ENCODE results near the gene MRPL55. TPM values are rescaled to one million over a fixed set of nuclear protein-coding genes. Genes with fewer than 3 reads are reported as not detected.
"Not testable (repeated sequence)": the region's sequence is repeated elsewhere in the genome, so short reads cannot be mapped to it uniquely, and the experiment has no call there.

Gene MRPL55
- polyA plus RNA-seq, 3 donors from 2014 or later = 125 to 230 (median 129) TPM

- Mint-ChIP-seq H3K27ac (no peak overlapping the region), H3K4me3 (no peak overlapping the region), H3K4me1 (no peaks in the 10 kb centered on the region), H3K9me3 (no peaks in the 10 kb centered on the region), H3K27me3 (ENCODE audit: low read depth in 3 of 3) (peaks cover 0 to 5% (median 2%) of the 10 kb centered on the region in 3 donors), H3K36me3 (no peaks in the 10 kb centered on the region)
- no peak for DNase-seq
These were observed 14.4 kb upstream of the MRPL55 start for GRCh38 chr1:228123505-228123904.

DNA sequence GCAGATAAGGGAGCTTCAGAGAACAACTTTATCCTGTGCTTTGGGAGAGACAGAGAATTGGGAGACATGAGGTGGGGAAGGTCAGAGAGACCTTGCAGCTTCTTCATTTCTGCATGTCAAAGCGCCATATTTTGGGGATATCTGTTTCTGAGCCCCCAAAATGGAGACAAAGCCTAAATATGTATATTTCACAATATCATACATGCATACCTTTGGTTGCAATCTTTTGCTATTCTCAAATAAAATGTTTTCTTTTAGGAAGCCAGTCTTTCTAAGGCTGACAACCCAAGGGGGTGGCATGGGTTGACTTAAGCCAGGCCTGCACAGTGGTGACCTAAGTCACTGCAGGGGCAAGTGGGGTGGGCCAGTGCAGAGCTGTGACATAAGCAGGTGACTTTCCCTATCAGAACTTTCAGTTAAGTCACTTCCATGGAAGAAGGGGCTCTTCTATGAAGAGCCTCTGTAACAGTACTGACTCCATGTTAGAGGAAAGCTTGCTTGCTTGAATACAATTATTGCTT is 13.9 kb upstream of the MRPL55 start:
- peaks cover 2 to 5% (median 2%) of the 10 kb centered on the region in 3 donors for H3K27me3 Mint-ChIP-seq (ENCODE audit: low read depth in 3 of 3)
- no peaks in the 10 kb centered on the region for H3K36me3 Mint-ChIP-seq
- no peak overlapping the region for H3K4me3 Mint-ChIP-seq
- H3K27ac Mint-ChIP-seq = no peak overlapping the region
- H3K4me1 Mint-ChIP-seq = no peaks in the 10 kb centered on the region
- no peaks in the 10 kb centered on the region for H3K9me3 Mint-ChIP-seq
- no peak for DNase-seq

GRCh38 chr1:228120857-228121489 is 11.9 kb upstream of the MRPL55 start:
- no peaks in the 10 kb centered on the region for H3K4me1 Mint-ChIP-seq
- no peak for DNase-seq
- no peaks in the 10 kb centered on the region for H3K36me3 Mint-ChIP-seq
- no peaks in the 10 kb centered on the region for H3K9me3 Mint-ChIP-seq
- peaks cover 0 to 5% (median 2%) of the 10 kb centered on the region in 3 donors for H3K27me3 Mint-ChIP-seq (ENCODE audit: low read depth in 3 of 3)
- no peak overlapping the region for H3K4me3 Mint-ChIP-seq
- H3K27ac Mint-ChIP-seq = peak overlapping the region in 1 of 6 donors; percentile 16

DNA sequence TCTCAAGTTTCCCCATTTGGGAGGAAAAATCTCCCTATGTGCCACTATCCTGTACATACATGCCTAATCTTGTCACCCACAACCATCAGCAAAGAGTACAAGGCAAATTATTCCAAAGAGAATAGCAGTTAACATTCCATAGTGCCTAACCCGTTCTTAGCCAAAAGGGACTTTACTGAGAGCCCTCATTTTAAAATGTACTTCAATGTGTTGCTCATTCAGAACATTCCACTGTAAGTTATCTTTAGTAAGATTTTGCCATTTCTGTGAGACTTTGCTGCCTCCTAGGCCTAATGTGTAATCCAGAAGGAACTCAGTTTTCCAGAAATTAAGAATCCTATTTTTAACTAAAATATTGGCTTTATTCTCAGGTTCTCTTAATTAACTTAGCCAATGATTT is 11.3 kb upstream of the MRPL55 start:
- Mint-ChIP-seq H3K27me3 (ENCODE audit: low read depth in 3 of 3) (peaks cover 0 to 5% (median 2%) of the 10 kb centered on the region in 3 donors), H3K4me3 (no peak overlapping the region), H3K36me3 (no peaks in the 10 kb centered on the region), H3K9me3 (no peaks in the 10 kb centered on the region), H3K27ac (peak overlapping the region in 1 of 6 donors; percentile 16), H3K4me1 (no peaks in the 10 kb centered on the region)
- no peak for DNase-seq

DNA sequence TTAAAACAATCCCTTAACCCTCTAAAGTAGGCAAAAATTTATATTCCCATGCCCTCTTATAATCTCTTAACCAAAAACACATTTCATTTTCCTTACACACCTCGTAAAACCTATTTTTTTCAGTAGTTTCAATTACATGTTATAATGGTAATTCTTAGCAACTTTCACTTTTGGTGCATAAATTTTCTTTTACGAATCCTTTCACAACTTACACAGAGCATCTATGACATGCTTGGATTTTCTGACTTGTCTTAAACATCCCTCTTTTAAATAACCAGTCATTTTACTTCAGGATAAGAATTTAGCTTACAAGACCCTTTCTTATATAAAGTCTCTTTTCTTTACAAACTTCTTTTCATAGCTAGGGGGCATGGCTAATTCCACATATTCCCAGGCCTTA is 8.9 kb upstream of the MRPL55 start:
- H3K9me3 Mint-ChIP-seq = no peaks in the 10 kb centered on the region

GRCh38 chr1:228117335-228117734 is 8.2 kb upstream of the MRPL55 start:
- H3K4me1 Mint-ChIP-seq = no peaks in the 10 kb centered on the region
- no peak for DNase-seq
- H3K27ac Mint-ChIP-seq = no peak overlapping the region
- H3K27me3 Mint-ChIP-seq (ENCODE audit: low read depth in 3 of 3) = peaks cover 0 to 5% (median 2%) of the 10 kb centered on the region in 3 donors
- no peaks in the 10 kb centered on the region for H3K36me3 Mint-ChIP-seq
- no peaks in the 10 kb centered on the region for H3K9me3 Mint-ChIP-seq
- H3K4me3 Mint-ChIP-seq = no peak overlapping the region

More for the DNA sequence above, 8.9 kb upstream of the MRPL55 start:
- Mint-ChIP-seq H3K36me3 (no peaks in the 10 kb centered on the region), H3K27ac (no peak overlapping the region), H3K4me3 (no peak overlapping the region), H3K4me1 (no peaks in the 10 kb centered on the region), H3K27me3 (ENCODE audit: low read depth in 3 of 3) (peaks cover 0 to 5% (median 2%) of the 10 kb centered on the region in 3 donors)
- no peak for DNase-seq

- Mint-ChIP-seq H3K27ac (no peak overlapping the region), H3K4me1 (peaks cover 4 to 5% of the 10 kb centered on the region in 2 donors), H3K36me3 (no peaks in the 10 kb centered on the region), H3K4me3 (no peak overlapping the region), H3K9me3 (no peaks in the 10 kb centered on the region), H3K27me3 (ENCODE audit: low read depth in 3 of 3) (peaks cover 0 to 5% (median 2%) of the 10 kb centered on the region in 3 donors)
- no peak for DNase-seq
These were observed 5.7 kb upstream of the MRPL55 start for GRCh38 chr1:228114827-228115226.

DNA sequence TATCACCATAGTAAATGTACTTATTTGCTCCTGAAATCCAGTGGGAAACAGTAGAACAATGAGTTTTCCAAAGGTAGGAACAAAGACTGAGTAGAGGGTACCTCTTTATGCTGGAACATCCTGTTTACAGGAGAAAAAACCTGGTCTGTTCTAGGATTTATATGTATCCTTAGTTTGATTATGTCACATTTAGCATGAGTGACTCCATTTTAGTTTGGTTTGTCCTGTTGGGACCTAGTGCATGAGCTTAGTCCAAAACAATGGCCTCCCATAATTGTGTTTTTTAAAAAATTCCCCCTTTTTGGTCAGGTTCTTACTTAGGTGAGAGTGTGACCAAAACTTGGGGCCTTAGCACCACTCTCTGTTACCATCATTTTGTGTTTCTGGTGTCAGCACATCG is 3.5 kb upstream of the MRPL55 start:
- Mint-ChIP-seq H3K36me3 (no peaks in the 10 kb centered on the region), H3K4me1 (peaks cover 20 to 22% of the 10 kb centered on the region in 2 donors), H3K4me3 (no peak overlapping the region), H3K27ac (no peak overlapping the region), H3K9me3 (no peaks in the 10 kb centered on the region), H3K27me3 (ENCODE audit: low read depth in 3 of 3) (peaks cover 2 to 7% (median 3%) of the 10 kb centered on the region in 3 donors)
- DNase-seq = no peak

DNA sequence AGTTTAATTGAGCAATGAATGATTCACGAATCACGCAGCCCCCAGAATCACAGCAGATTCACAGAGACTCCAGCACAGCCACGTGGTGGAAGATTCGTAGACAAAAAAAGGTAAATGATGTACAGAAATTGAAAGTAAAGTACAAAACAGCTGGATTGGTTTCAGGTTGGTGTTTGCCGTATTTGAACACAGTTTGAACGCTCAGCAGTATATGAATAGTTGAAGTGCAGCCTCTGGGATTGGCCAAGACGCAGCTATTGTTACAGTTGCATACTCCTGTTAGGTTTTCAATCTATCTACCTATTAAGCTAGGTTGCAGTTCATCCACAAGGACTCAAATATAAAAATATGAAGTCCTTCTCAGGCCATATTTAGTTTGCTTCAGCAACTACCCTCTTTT is 3.1 kb upstream of the MRPL55 start:
- Mint-ChIP-seq H3K4me1 (peaks cover 20 to 22% of the 10 kb centered on the region in 2 donors), H3K4me3 (no peak overlapping the region), H3K27ac (no peak overlapping the region), H3K9me3 (no peaks in the 10 kb centered on the region), H3K27me3 (ENCODE audit: low read depth in 3 of 3) (peaks cover 2 to 7% (median 3%) of the 10 kb centered on the region in 3 donors), H3K36me3 (no peaks in the 10 kb centered on the region)
- no peak for DNase-seq

DNA sequence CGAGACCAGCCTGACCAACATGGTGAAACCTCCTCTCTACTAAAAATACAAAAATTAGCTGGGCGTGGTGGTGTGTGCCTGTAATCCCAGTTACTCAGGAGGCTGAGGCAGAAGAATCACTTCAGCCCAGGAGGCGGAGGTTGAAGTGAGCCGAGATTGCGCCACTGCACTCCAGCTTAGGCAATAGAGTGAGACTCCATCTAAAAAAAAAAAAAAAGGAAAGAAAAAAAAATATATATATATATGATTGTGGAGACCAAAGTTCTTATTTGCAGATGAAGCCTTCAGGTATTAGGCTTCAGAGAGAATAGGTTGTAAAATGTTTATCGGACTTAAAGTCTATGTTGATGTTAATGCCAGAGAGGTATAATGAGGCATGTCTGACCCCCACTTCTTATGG is 2.2 kb upstream of the MRPL55 start:
- peak overlapping the region in 1 of 5 donors; percentile 29 for H3K4me3 Mint-ChIP-seq
- not testable (repeated sequence) for H3K27ac Mint-ChIP-seq; H3K36me3 Mint-ChIP-seq; H3K27me3 Mint-ChIP-seq (ENCODE audit: low read depth in 3 of 3); H3K9me3 Mint-ChIP-seq; DNase-seq
- peaks cover 20 to 22% of the 10 kb centered on the region in 2 donors for H3K4me1 Mint-ChIP-seq

DNA sequence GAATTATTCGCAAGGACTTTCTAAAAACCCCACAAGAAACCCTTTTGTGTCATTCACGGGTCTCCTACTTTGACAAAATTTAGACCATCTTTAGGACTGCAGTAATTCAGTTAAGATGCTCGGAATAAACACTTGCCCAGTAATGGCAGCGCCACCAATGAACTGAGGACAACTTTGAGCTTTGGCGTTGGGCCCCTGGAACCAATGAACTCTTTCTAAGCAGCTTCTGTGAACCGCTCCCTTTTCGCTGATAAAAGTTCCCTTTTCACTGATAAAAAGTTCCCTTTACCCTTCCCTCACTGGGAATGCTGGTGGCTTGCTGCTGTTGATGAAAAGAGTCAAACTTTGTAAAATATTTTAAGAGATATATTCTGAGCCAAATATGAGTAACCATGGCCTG is 1.5 kb upstream of the MRPL55 start:
- H3K4me3 Mint-ChIP-seq = peak overlapping the region in 1 of 5 donors; percentile 91
- H3K9me3 Mint-ChIP-seq = no peaks in the 10 kb centered on the region
- peak overlapping the region in 2 of 6 donors; percentile 30 to 40 for H3K27ac Mint-ChIP-seq
- DNase-seq = no peak
- H3K36me3 Mint-ChIP-seq = peaks cover 0 to 5% (median 0%) of the 10 kb centered on the region in 3 donors
- H3K27me3 Mint-ChIP-seq (ENCODE audit: low read depth in 3 of 3) = peaks cover 0 to 7% (median 2%) of the 10 kb centered on the region in 3 donors
- peaks cover 20 to 22% of the 10 kb centered on the region in 2 donors for H3K4me1 Mint-ChIP-seq

- peak overlapping the region; percentile 91 to 95 (median 92) for H3K27ac Mint-ChIP-seq
- no peaks in the 10 kb centered on the region for H3K9me3 Mint-ChIP-seq
- peaks cover 0 to 5% (median 0%) of the 10 kb centered on the region in 3 donors for H3K36me3 Mint-ChIP-seq
- H3K4me1 Mint-ChIP-seq = peaks cover 20 to 22% of the 10 kb centered on the region in 2 donors
- no peak for DNase-seq
- H3K27me3 Mint-ChIP-seq (ENCODE audit: low read depth in 3 of 3) = peaks cover 0 to 7% (median 2%) of the 10 kb centered on the region in 3 donors
- H3K4me3 Mint-ChIP-seq = peak overlapping the region; percentile 91 to 94 (median 92)
These were observed 926 bp upstream of the MRPL55 start for GRCh38 chr1:228109962-228110488.

DNA sequence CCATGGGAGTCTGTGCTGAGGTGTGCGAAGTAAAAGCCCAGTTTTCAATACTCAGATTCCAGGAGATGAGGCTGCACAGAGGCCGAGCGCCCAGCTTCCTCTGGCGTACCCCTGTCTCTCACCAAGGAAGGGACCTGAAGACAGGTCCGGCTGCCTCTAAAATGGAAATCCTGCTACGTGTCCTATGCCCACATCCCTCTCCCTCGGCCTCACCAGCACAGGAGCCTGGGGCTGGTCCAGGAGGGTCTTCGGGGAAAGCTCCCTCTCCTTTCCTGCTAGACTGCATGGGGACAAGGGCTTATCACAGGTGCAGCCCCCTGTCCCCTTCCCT is 392 bp downstream of the MRPL55 start:
- H3K27ac Mint-ChIP-seq = peak overlapping the region; percentile 50 to 93 (median 74)
- no peaks in the 10 kb centered on the region for H3K9me3 Mint-ChIP-seq
- H3K27me3 Mint-ChIP-seq (ENCODE audit: low read depth in 3 of 3) = peaks cover 2 to 7% (median 5%) of the 10 kb centered on the region in 3 donors
- H3K4me1 Mint-ChIP-seq = peaks cover 31% of the 10 kb centered on the region in 2 donors
- no peak for DNase-seq
- peak overlapping the region; percentile 91 to 94 (median 92) for H3K4me3 Mint-ChIP-seq
- peaks cover 0 to 5% (median 0%) of the 10 kb centered on the region in 3 donors for H3K36me3 Mint-ChIP-seq

- Mint-ChIP-seq H3K27me3 (ENCODE audit: low read depth in 3 of 3) (peaks cover 5 to 10% (median 8%) of the 10 kb centered on the region in 3 donors), H3K27ac (peak overlapping the region; percentile 50 to 93 (median 74)), H3K9me3 (no peaks in the 10 kb centered on the region), H3K36me3 (peaks cover 0 to 5% (median 0%) of the 10 kb centered on the region in 3 donors), H3K4me1 (peaks cover 35 to 36% of the 10 kb centered on the region in 2 donors), H3K4me3 (peak overlapping the region; percentile 91 to 94 (median 92))
- no peak for DNase-seq
These were observed 926 bp downstream of the MRPL55 start for GRCh38 chr1:228108055-228108690.

Data from immature natural killer cell (primary cell).